MCF 10A (cell line): ENCODE measurements around the gene PGBD4. TPM values are rescaled to one million over a fixed set of nuclear protein-coding genes. Genes with fewer than 3 reads are reported as not detected.

ENCODE experiments used
- Bru-seq: library from RNA; stranded (reverse); fragments of 400-500 nt; gene quantifications from one replicate; lab custom pipeline; 2021; lab: Mats Ljungman, UMichigan
- BruChase-seq, 2 experiments: library from RNA; stranded (reverse); fragments of 400-500 nt; gene quantifications; one replicate each; lab custom pipeline; 2021; lab: Mats Ljungman, UMichigan
- BruUV-seq: library from RNA; stranded (reverse); fragments of 400-500 nt; replicated peaks from 2 replicates; lab custom pipeline; 2021; lab: Mats Ljungman, UMichigan
- CTCF ChIA-PET: fragments of 300-600 bp; sonication (Branson Sonifier 250); formaldehyde crosslinking; extraction: SDS; loops from one replicate; lab custom pipeline; 2021; ENCODE audit warnings: antibody characterized with exemption, inconsistent platforms; lab: Yijun Ruan, JAX
- POLR2A ChIA-PET: fragments of 300-600, 350-650 bp; sonication (Branson Sonifier 250); formaldehyde crosslinking; extraction: SDS; loops from one replicate; lab custom pipeline; 2020; ENCODE audit warnings: antibody characterized with exemption, inconsistent platforms; lab: Yijun Ruan, JAX
- DNase-seq: peaks from one replicate; pipeline ENCODE4 v3.0.0-alpha.2; 2018; ENCODE audit not compliant: unreplicated experiment
- H3K27ac Mint-ChIP-seq: one replicate; pipeline ENCODE4 v1.8.0; 2022; ENCODE audit warnings: mild to moderate bottlenecking, low read depth, mixed read lengths; ENCODE audit not compliant: unreplicated experiment
- H3K27me3 Mint-ChIP-seq: one replicate; pipeline ENCODE4 v1.8.0; 2022; ENCODE audit warnings: mixed read lengths; ENCODE audit not compliant: insufficient read depth, unreplicated experiment
- H3K36me3 Mint-ChIP-seq: one replicate; pipeline ENCODE4 v1.8.0; 2022; ENCODE audit warnings: mild to moderate bottlenecking, moderate library complexity, mixed read lengths; ENCODE audit not compliant: insufficient read depth, unreplicated experiment
- H3K4me1 Mint-ChIP-seq: one replicate; pipeline ENCODE4 v1.8.0; 2022; ENCODE audit warnings: mixed read lengths; ENCODE audit not compliant: insufficient read depth, unreplicated experiment
- H3K4me3 Mint-ChIP-seq: one replicate; pipeline ENCODE4 v1.8.0; 2022; ENCODE audit warnings: mild to moderate bottlenecking, moderate library complexity, mixed read lengths; ENCODE audit not compliant: unreplicated experiment
- H3K9me3 Mint-ChIP-seq: one replicate; pipeline ENCODE4 v1.8.0; 2022; ENCODE audit warnings: mixed read lengths; ENCODE audit not compliant: unreplicated experiment
- CTCF ChIP-seq: fragments of 200-600 bp; IDR thresholded peaks from one replicate; pipeline ENCODE4 v1.8.0; 2022; ENCODE audit warnings: antibody characterized with exemption, mild to moderate bottlenecking; ENCODE audit not compliant: unreplicated experiment
- intact Hi-C: fragments of 100-400 bp; cut with micrococcal nuclease; formaldehyde crosslinking; loops from 2 replicates; pipeline ENCODE4 v1.14.1; 2022
- long read RNA-seq: library from polyadenylated mRNA; stranded (forward); transcript quantifications from one replicate; pipeline ENCODE4 v2.0.0, GENCODE V29; 2022
- total RNA-seq: library from RNA; stranded (reverse); gene quantifications from 2 replicates; pipeline ENCODE4 v1.2.3, GENCODE V29; 2022

The PGBD4 gene
- total RNA-seq = 2.4 and 2.6 TPM in 2 replicates
- percentile 65 among the genes with signal in this experiment for Bru-seq, nascent RNA
- BruChase-seq, experiment 1, labeled RNA remaining after a 6-hour chase = percentile 79 among the genes with signal in this experiment
- percentile 79 among the genes with signal in this experiment for BruChase-seq, experiment 2, labeled RNA remaining after a 2-hour chase
- long read RNA-seq, full-length matches to known transcripts = 4 of 4 reads
- long read RNA-seq, partial matches to known transcripts = 0 of 4 reads
- long read RNA-seq, other reads (novel, unspliced or antisense) = 0 of 4 reads

GRCh38 chr15:34101366-34102174 is at the start of gene PGBD4, which contains the start of gene EMC7:
PGBD4 (plus strand) TSS chr15:34102083; CDS start chr15:34102532, 449 bp downstream.
EMC7 (minus strand) TSS chr15:34101862; CDS start chr15:34101839, 23 bp downstream.
- no peaks in the 10 kb centered on the region for H3K9me3 Mint-ChIP-seq
- ChIA-PET CTCF (interaction anchor here (0.6 to 1.7 kb wide), 7 partner anchors 9 to 335 kb away, joined by 3 to 5 read pairs (median 4); no protein-coding TSS in a partner anchor), POLR2A (interaction anchor here (0.7 to 3.6 kb wide), 21 partner anchors 9 to 482 kb away, joined by 3 to 25 read pairs (median 4); partner anchors contain the start of genes EMC4, GOLGA8B, KATNBL1 and NOP10)
- H3K27me3 Mint-ChIP-seq = no peaks in the 10 kb centered on the region
- intact Hi-C loops = no loop called here
- TSS peak; percentile 52 for BruUV-seq
- peak within 1 kb of the TSS; percentile 98 for H3K4me3 Mint-ChIP-seq
- TF ChIP-seq CTCF = no peak
- peaks cover 21% of the 10 kb centered on the region for H3K36me3 Mint-ChIP-seq
- H3K27ac Mint-ChIP-seq = peak within 1 kb of the TSS; percentile 99
- peaks cover 5% of the 10 kb centered on the region for H3K4me1 Mint-ChIP-seq
- DNase-seq = peak; percentile 99

- peaks cover 3% of the 10 kb centered on the region for H3K4me1 Mint-ChIP-seq
- no peak overlapping the region for H3K27ac Mint-ChIP-seq
- intact Hi-C loops = no loop called here
- DNase-seq = no peak
- no peaks in the 10 kb centered on the region for H3K36me3 Mint-ChIP-seq
- BruUV-seq = no TSS peak
- H3K27me3 Mint-ChIP-seq = peaks cover 11% of the 10 kb centered on the region
- peaks cover 15% of the 10 kb centered on the region for H3K9me3 Mint-ChIP-seq
- ChIA-PET CTCF (interaction anchor here (0.6 kb wide), 1 partner anchor 25 kb away, joined by 7 read pairs; no protein-coding TSS in a partner anchor), POLR2A (no interaction called here)
- no peak for TF ChIP-seq CTCF
- H3K4me3 Mint-ChIP-seq = no peak overlapping the region
These were observed 47.7 kb upstream of the PGBD4 start for GRCh38 chr15:34054081-34054707.

- CTCF ChIA-PET = no interaction called here
These were observed 45.9 kb upstream of the PGBD4 start for GRCh38 chr15:34055868-34056595.

More at GRCh38 chr15:34055868-34056595, 45.9 kb upstream of the PGBD4 start:
- POLR2A ChIA-PET = no interaction called here
- intact Hi-C loops = no loop called here
- Mint-ChIP-seq H3K27ac (no peak overlapping the region), H3K36me3 (no peaks in the 10 kb centered on the region), H3K4me3 (no peak overlapping the region), H3K4me1 (no peaks in the 10 kb centered on the region), H3K9me3 (peaks cover 9% of the 10 kb centered on the region), H3K27me3 (peaks cover 8% of the 10 kb centered on the region)
- BruUV-seq = no TSS peak
- no peak for TF ChIP-seq CTCF
- DNase-seq = no peak
